ENCODE measurements around the gene IPP.

- TF ChIP-seq CTCF (IDR thresholded peaks at IDR 0.05 in 8 of 11, conservative IDR thresholded peaks at IDR 0.05 in 3 of 11) (no peak), POLR2A (IDR thresholded peaks at IDR 0.05) (no peak), POLR2AphosphoS5 (IDR thresholded peaks at IDR 0.05) (no peak)
Observed at GRCh38 chr1:45685308-45686014, 65.0 kb downstream of the IPP start.
